ENCODE measurements around the gene ACER2.

DNA sequence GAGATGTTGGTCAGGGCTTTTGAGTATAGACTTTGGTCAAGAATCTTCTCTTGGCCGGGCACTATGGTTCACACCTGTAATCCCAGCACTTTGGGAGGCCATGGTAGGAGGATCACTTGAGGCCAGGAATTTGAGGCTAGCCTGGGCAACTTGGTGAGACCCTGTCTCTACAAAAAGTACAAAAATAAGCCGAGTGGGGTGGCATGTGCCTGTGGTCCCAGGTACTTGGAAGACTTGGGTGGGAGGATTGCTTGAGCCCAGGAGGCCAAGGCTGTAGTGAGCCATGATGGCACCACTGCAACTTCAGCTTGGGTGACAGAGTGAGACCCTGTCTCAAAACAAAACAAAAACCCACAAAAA lies 57.5 kb downstream of the ACER2 start:
- TF ChIP-seq, protein P1, sequence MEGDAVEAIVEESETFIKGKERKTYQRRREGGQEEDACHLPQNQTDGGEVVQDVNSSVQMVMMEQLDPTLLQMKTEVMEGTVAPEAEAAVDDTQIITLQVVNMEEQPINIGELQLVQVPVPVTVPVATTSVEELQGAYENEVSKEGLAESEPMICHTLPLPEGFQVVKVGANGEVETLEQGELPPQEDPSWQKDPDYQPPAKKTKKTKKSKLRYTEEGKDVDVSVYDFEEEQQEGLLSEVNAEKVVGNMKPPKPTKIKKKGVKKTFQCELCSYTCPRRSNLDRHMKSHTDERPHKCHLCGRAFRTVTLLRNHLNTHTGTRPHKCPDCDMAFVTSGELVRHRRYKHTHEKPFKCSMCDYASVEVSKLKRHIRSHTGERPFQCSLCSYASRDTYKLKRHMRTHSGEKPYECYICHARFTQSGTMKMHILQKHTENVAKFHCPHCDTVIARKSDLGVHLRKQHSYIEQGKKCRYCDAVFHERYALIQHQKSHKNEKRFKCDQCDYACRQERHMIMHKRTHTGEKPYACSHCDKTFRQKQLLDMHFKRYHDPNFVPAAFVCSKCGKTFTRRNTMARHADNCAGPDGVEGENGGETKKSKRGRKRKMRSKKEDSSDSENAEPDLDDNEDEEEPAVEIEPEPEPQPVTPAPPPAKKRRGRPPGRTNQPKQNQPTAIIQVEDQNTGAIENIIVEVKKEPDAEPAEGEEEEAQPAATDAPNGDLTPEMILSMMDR (IDR thresholded peaks at IDR 0.05) = no peak
- TF ChIP-seq, protein P2, sequence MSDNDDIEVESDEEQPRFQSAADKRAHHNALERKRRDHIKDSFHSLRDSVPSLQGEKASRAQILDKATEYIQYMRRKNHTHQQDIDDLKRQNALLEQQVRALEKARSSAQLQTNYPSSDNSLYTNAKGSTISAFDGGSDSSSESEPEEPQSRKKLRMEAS (CRISPR knock-in tag; IDR thresholded peaks at IDR 0.05) = no peak
- TF ChIP-seq, protein P3, sequence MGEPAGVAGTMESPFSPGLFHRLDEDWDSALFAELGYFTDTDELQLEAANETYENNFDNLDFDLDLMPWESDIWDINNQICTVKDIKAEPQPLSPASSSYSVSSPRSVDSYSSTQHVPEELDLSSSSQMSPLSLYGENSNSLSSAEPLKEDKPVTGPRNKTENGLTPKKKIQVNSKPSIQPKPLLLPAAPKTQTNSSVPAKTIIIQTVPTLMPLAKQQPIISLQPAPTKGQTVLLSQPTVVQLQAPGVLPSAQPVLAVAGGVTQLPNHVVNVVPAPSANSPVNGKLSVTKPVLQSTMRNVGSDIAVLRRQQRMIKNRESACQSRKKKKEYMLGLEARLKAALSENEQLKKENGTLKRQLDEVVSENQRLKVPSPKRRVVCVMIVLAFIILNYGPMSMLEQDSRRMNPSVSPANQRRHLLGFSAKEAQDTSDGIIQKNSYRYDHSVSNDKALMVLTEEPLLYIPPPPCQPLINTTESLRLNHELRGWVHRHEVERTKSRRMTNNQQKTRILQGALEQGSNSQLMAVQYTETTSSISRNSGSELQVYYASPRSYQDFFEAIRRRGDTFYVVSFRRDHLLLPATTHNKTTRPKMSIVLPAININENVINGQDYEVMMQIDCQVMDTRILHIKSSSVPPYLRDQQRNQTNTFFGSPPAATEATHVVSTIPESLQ (CRISPR knock-in tag; IDR thresholded peaks at IDR 0.05) = no peak
- TF ChIP-seq ZNF263 (CRISPR knock-in tag; IDR thresholded peaks at IDR 0.05; ENCODE audit: low read depth) (no peak), GABPB1 (CRISPR knock-in tag; IDR thresholded peaks at IDR 0.05) (no peak), NFE2L1 (CRISPR knock-in tag; IDR thresholded peaks at IDR 0.05) (no peak), SMAD3 (CRISPR knock-in tag; IDR thresholded peaks at IDR 0.05; ENCODE audit: borderline replicate concordance) (no peak), SP1 (CRISPR knock-in tag; conservative IDR thresholded peaks at IDR 0.05) (no peak)
- TF ChIP-seq, protein P4, sequence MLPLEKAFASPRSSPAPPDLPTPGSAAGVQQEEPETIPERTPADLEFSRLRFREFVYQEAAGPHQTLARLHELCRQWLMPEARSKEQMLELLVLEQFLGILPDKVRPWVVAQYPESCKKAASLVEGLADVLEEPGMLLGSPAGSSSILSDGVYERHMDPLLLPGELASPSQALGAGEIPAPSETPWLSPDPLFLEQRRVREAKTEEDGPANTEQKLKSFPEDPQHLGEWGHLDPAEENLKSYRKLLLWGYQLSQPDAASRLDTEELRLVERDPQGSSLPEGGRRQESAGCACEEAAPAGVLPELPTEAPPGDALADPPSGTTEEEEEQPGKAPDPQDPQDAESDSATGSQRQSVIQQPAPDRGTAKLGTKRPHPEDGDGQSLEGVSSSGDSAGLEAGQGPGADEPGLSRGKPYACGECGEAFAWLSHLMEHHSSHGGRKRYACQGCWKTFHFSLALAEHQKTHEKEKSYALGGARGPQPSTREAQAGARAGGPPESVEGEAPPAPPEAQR (CRISPR knock-in tag; IDR thresholded peaks at IDR 0.05) = no peak
